Astrocyte (in vitro differentiated cells and primary cell): ENCODE data around the gene TMEM50A. TPM values are rescaled to one million over a fixed set of nuclear protein-coding genes. Genes with fewer than 3 reads are reported as not detected.
"Not testable (repeated sequence)": the region's sequence is repeated elsewhere in the genome, so short reads cannot be mapped to it uniquely, and the experiment has no call there.

Experiments used
- DNase-seq: peaks from one replicate; pipeline ENCODE4 v3.0.0-alpha.2; 2010; ENCODE audit warnings: low read depth
- FAIRE-seq: peaks from 2 replicates; lab custom pipeline; 2011; peaks lifted over from hg19 to GRCh38; lab: Jason Lieb, UNC
- H2AFZ ChIP-seq: 2 replicates; pipeline ENCODE4 v1.6.0; 2012; ENCODE audit warnings: low read depth, low read length, inconsistent platforms
- H3K27ac ChIP-seq: 2 replicates; pipeline ENCODE4 v1.5.1; 2011; ENCODE audit warnings: low read depth, low read length, inconsistent platforms
- H3K27me3 ChIP-seq: 2 replicates; pipeline ENCODE4 v1.6.0; 2011; ENCODE audit warnings: low read length, inconsistent platforms; ENCODE audit not compliant: insufficient read depth
- H3K36me3 ChIP-seq: 2 replicates; pipeline ENCODE4 v1.5.1; 2011; ENCODE audit warnings: low read length, inconsistent platforms; ENCODE audit not compliant: insufficient read depth
- H3K4me1 ChIP-seq: 2 replicates; pipeline ENCODE4 v1.5.1; 2011; ENCODE audit warnings: low read length, inconsistent platforms; ENCODE audit not compliant: insufficient read depth
- H3K4me2 ChIP-seq: 2 replicates; pipeline ENCODE4 v1.6.0; 2012; ENCODE audit warnings: low read length, inconsistent platforms
- H3K4me3 ChIP-seq: 2 replicates; pipeline ENCODE4 v1.5.1; 2011; ENCODE audit warnings: low read depth, mild to moderate bottlenecking, low read length, inconsistent platforms; ENCODE audit not compliant: insufficient read depth
- H3K79me2 ChIP-seq: 2 replicates; pipeline ENCODE4 v1.6.0; 2012; ENCODE audit warnings: mild to moderate bottlenecking, low read length, inconsistent platforms; ENCODE audit not compliant: insufficient read depth
- H3K9ac ChIP-seq: 2 replicates; pipeline ENCODE4 v1.6.0; 2012; ENCODE audit warnings: mild to moderate bottlenecking, low read length, inconsistent platforms
- H3K9me3 ChIP-seq: 2 replicates; pipeline ENCODE4 v1.5.1; 2012; ENCODE audit warnings: low read depth, mild to moderate bottlenecking, low read length, inconsistent platforms; ENCODE audit not compliant: insufficient read depth
- H4K20me1 ChIP-seq: 2 replicates; pipeline ENCODE4 v1.6.0; 2012; ENCODE audit warnings: low read length, inconsistent platforms; ENCODE audit not compliant: insufficient read depth
- H3K27ac Mint-ChIP-seq: one replicate; pipeline ENCODE4 v1.8.0; 2021; ENCODE audit warnings: mild to moderate bottlenecking, mixed read lengths; ENCODE audit not compliant: unreplicated experiment
- H3K27me3 Mint-ChIP-seq: one replicate; pipeline ENCODE4 v1.8.0; 2021; ENCODE audit warnings: low read depth, mixed read lengths; ENCODE audit not compliant: unreplicated experiment
- H3K36me3 Mint-ChIP-seq: one replicate; pipeline ENCODE4 v1.8.0; 2021; ENCODE audit warnings: low read depth, mixed read lengths; ENCODE audit not compliant: unreplicated experiment
- H3K4me1 Mint-ChIP-seq: one replicate; pipeline ENCODE4 v1.8.0; 2021; ENCODE audit warnings: low read depth, mixed read lengths; ENCODE audit not compliant: unreplicated experiment
- H3K4me3 Mint-ChIP-seq: one replicate; pipeline ENCODE4 v1.8.0; 2021; ENCODE audit warnings: mild to moderate bottlenecking, moderate library complexity, mixed read lengths; ENCODE audit not compliant: unreplicated experiment
- H3K9me3 Mint-ChIP-seq: one replicate; pipeline ENCODE4 v1.8.0; 2021; ENCODE audit warnings: mild to moderate bottlenecking, mixed read lengths; ENCODE audit not compliant: unreplicated experiment
- total RNA-seq: library from RNA; stranded (reverse); gene quantifications from 2 replicates; pipeline ENCODE4 v1.2.1, GENCODE V29; 2021

The TMEM50A gene
- total RNA-seq, 1 donor from 2014 or later: 175 TPM

GRCh38 chr1:25382543-25382942, 44.4 kb downstream of the TMEM50A start:
- H3K9ac ChIP-seq, DNase-seq, H2AFZ ChIP-seq, H3K4me2 ChIP-seq, H3K36me3 ChIP-seq, H3K4me1 ChIP-seq, H3K27ac Mint-ChIP-seq, H3K9me3 Mint-ChIP-seq, H3K27me3 ChIP-seq, H3K4me3 Mint-ChIP-seq, H3K4me3 ChIP-seq, H3K79me2 ChIP-seq, FAIRE-seq, H3K36me3 Mint-ChIP-seq, H3K27ac ChIP-seq, H4K20me1 ChIP-seq, H3K9me3 ChIP-seq, H3K4me1 Mint-ChIP-seq: not testable (repeated sequence)
- peaks cover 12% of the 10 kb centered on the region for H3K27me3 Mint-ChIP-seq

GRCh38 chr1:25383090-25383489, 45.0 kb downstream of the TMEM50A start:
- not testable (repeated sequence) for FAIRE-seq, DNase-seq, H3K9me3 ChIP-seq, H3K4me3 ChIP-seq, H3K4me2 ChIP-seq, H2AFZ ChIP-seq, H3K4me1 ChIP-seq, H3K9me3 Mint-ChIP-seq, H3K4me1 Mint-ChIP-seq, H3K27ac Mint-ChIP-seq, H4K20me1 ChIP-seq, H3K9ac ChIP-seq, H3K4me3 Mint-ChIP-seq, H3K27me3 ChIP-seq, H3K36me3 Mint-ChIP-seq, H3K36me3 ChIP-seq, H3K27ac ChIP-seq, H3K79me2 ChIP-seq
- peaks cover 12% of the 10 kb centered on the region for H3K27me3 Mint-ChIP-seq

- not testable (repeated sequence) for H4K20me1 ChIP-seq, H3K9me3 ChIP-seq, H3K27ac Mint-ChIP-seq, H3K4me2 ChIP-seq, H3K9me3 Mint-ChIP-seq, H3K4me3 ChIP-seq, H3K4me3 Mint-ChIP-seq, H3K27ac ChIP-seq, H3K4me1 ChIP-seq, H3K36me3 Mint-ChIP-seq, FAIRE-seq, H3K4me1 Mint-ChIP-seq, H3K79me2 ChIP-seq, H3K9ac ChIP-seq, DNase-seq, H3K27me3 ChIP-seq, H3K36me3 ChIP-seq, H2AFZ ChIP-seq
- peaks cover 16% of the 10 kb centered on the region for H3K27me3 Mint-ChIP-seq
These were observed 45.7 kb downstream of the TMEM50A start for GRCh38 chr1:25383875-25384274.

- not testable (repeated sequence) for H3K4me1 Mint-ChIP-seq, FAIRE-seq, H3K4me1 ChIP-seq, H4K20me1 ChIP-seq, H2AFZ ChIP-seq, H3K4me2 ChIP-seq, DNase-seq, H3K9me3 ChIP-seq, H3K4me3 Mint-ChIP-seq, H3K36me3 ChIP-seq, H3K9ac ChIP-seq, H3K9me3 Mint-ChIP-seq, H3K27ac ChIP-seq, H3K4me3 ChIP-seq, H3K36me3 Mint-ChIP-seq, H3K27me3 ChIP-seq, H3K27ac Mint-ChIP-seq, H3K79me2 ChIP-seq
- H3K27me3 Mint-ChIP-seq: peaks cover 25% of the 10 kb centered on the region
These were observed 49.0 kb downstream of the TMEM50A start for GRCh38 chr1:25387096-25387495.

GRCh38 chr1:25388691-25389090, 50.6 kb downstream of the TMEM50A start:
- H3K27ac Mint-ChIP-seq, H4K20me1 ChIP-seq, DNase-seq, H2AFZ ChIP-seq, H3K4me1 Mint-ChIP-seq, H3K36me3 Mint-ChIP-seq, H3K9me3 ChIP-seq, H3K27ac ChIP-seq, H3K9me3 Mint-ChIP-seq, FAIRE-seq, H3K36me3 ChIP-seq, H3K4me3 ChIP-seq, H3K4me3 Mint-ChIP-seq, H3K4me2 ChIP-seq, H3K4me1 ChIP-seq, H3K79me2 ChIP-seq, H3K9ac ChIP-seq, H3K27me3 ChIP-seq: not testable (repeated sequence)
- peaks cover 18% of the 10 kb centered on the region for H3K27me3 Mint-ChIP-seq

GRCh38 chr1:25389721-25390120, 51.6 kb downstream of the TMEM50A start:
- not testable (repeated sequence) for H3K9me3 Mint-ChIP-seq, H3K36me3 ChIP-seq, H3K4me2 ChIP-seq, H3K9me3 ChIP-seq, H2AFZ ChIP-seq, H3K36me3 Mint-ChIP-seq, H3K4me3 ChIP-seq, H3K9ac ChIP-seq, H3K27ac ChIP-seq, FAIRE-seq, H3K27ac Mint-ChIP-seq, H3K4me1 Mint-ChIP-seq, H4K20me1 ChIP-seq, H3K79me2 ChIP-seq, DNase-seq, H3K4me1 ChIP-seq, H3K4me3 Mint-ChIP-seq, H3K27me3 ChIP-seq
- peaks cover 15% of the 10 kb centered on the region for H3K27me3 Mint-ChIP-seq
